Kidney capillary endothelial cell (primary cell): ENCODE results near the gene ERN1.

Experiments used
- DNase-seq: peaks from one replicate; pipeline ENCODE4 v3.0.0-alpha.2; 2018; ENCODE audit warnings: low spot score

ERN1 gene

GRCh38 chr17:64004218-64004770 is 125.7 kb downstream of the ERN1 start:
- DNase-seq: no peak

- DNase-seq: no peak
These were observed 126.3 kb downstream of the ERN1 start for GRCh38 chr17:64003526-64004121.

GRCh38 chr17:64002658-64003525 is 127.1 kb downstream of the ERN1 start:
- DNase-seq: no peak

GRCh38 chr17:64001763-64002529 is 128.0 kb downstream of the ERN1 start:
- no peak for DNase-seq

- no peak for DNase-seq
These were observed 128.8 kb downstream of the ERN1 start for GRCh38 chr17:64001091-64001579.

- DNase-seq: no peak
These were observed 130.0 kb downstream of the ERN1 start for GRCh38 chr17:63999680-64000531.

GRCh38 chr17:63998721-63999679 is 130.9 kb downstream of the ERN1 start:
- no peak for DNase-seq

- peak; percentile 85 for DNase-seq
These were observed 131.8 kb downstream of the ERN1 start, which contains the start of gene PRR29 for GRCh38 chr17:63998050-63998720. Gene PRR29 (plus strand): TSS chr17:63998351. CDS start chr17:63998365, 14 bp downstream.

- no peak for DNase-seq
These were observed 132.4 kb downstream of the ERN1 start for GRCh38 chr17:63997341-63998048.

GRCh38 chr17:63996430-63997182 is 133.3 kb downstream of the ERN1 start:
- no peak for DNase-seq

- no peak for DNase-seq
These were observed 134.3 kb downstream of the ERN1 start for GRCh38 chr17:63995626-63996025.

- no peak for DNase-seq
These were observed 136.5 kb downstream of the ERN1 start for GRCh38 chr17:63993368-63993985.

- DNase-seq: no peak
These were observed 138.3 kb downstream of the ERN1 start for GRCh38 chr17:63991611-63992010.

- DNase-seq: no peak
These were observed 140.2 kb downstream of the ERN1 start for GRCh38 chr17:63989622-63990345.
